GM12878 (cell line): ENCODE results near the gene FNTB. TPM values are rescaled to one million over a fixed set of nuclear protein-coding genes. Genes with fewer than 3 reads are reported as not detected.

Experiments
- ATAC-seq: fragments of 200-7000 bp; cut with Tn5 transposase; 3 replicates; pipeline ENCODE4 v1.9.1; 2020; ENCODE audit warnings: mild to moderate bottlenecking, moderate library complexity
- BruUV-seq: library from RNA; stranded (reverse); fragments of 400-500 nt; replicated peaks from 2 replicates; lab custom pipeline; 2021; lab: Mats Ljungman, UMichigan
- CTCF ChIA-PET: fragments of 300-600 bp; sonication (Branson Sonifier 250); formaldehyde crosslinking; extraction: SDS; loops from one replicate; lab custom pipeline; 2021; ENCODE audit warnings: inconsistent platforms; lab: Yijun Ruan, JAX
- POLR2A ChIA-PET: fragments of 350-600 bp; formaldehyde crosslinking; extraction: SDS; loops from one replicate; lab custom pipeline; 2021; ENCODE audit warnings: inconsistent platforms; lab: Charles Lee
- RAD21 ChIA-PET: fragments of 300-600 bp; sonication (Branson Sonifier 250); formaldehyde crosslinking; loops from one replicate; lab custom pipeline; 2023; ENCODE audit warnings: antibody characterized with exemption; ENCODE audit not compliant: unreplicated experiment; lab: Charles Lee
- SMC1A ChIA-PET: fragments of 300-600 bp; sonication (Branson Sonifier 250); formaldehyde crosslinking; loops from one replicate; lab custom pipeline; 2023; ENCODE audit not compliant: unreplicated experiment, uncharacterized antibody; lab: Charles Lee
- DNase-seq: peaks from one replicate; pipeline ENCODE4 v3.0.0-alpha.2; 2011; ENCODE audit warnings: low read depth, low spot score
- FAIRE-seq: peaks from 3 replicates; lab custom pipeline; 2011; peaks lifted over from hg19 to GRCh38; lab: Jason Lieb, UNC
- H2AFZ ChIP-seq: 2 replicates; pipeline ENCODE4 v1.6.0; 2011; ENCODE audit warnings: low read depth, low read length, control low read depth; ENCODE audit not compliant: control insufficient read depth
- H3K27ac ChIP-seq: 2 replicates; pipeline ENCODE4 v1.5.1; 2011; ENCODE audit warnings: control low read depth; ENCODE audit not compliant: control insufficient read depth, insufficient read depth
- H3K27me3 ChIP-seq, 2 experiments: replicated peaks in 1 of 2; 2 replicates each; pipeline versions ENCODE4 v1.6.0 to v1.6.1; 2011; ENCODE audit warnings: low read length in 1 of 2; ENCODE audit not compliant: control insufficient read depth in 2 of 2, insufficient read depth in 2 of 2
- H3K36me3 ChIP-seq, 2 experiments: 2 replicates each; pipeline ENCODE4 v1.5.1; 2011; ENCODE audit warnings: low read length in 1 of 2; ENCODE audit not compliant: control insufficient read depth in 2 of 2, insufficient read depth in 2 of 2
- H3K4me1 ChIP-seq: 2 replicates; pipeline ENCODE4 v1.6.1; 2011; ENCODE audit warnings: mild to moderate bottlenecking, low read length, moderate library complexity, mixed read lengths; ENCODE audit not compliant: control insufficient read depth, insufficient read depth
- H3K4me2 ChIP-seq: 2 replicates; pipeline ENCODE4 v1.6.0; 2011; ENCODE audit warnings: control low read depth; ENCODE audit not compliant: control insufficient read depth, insufficient read depth
- H3K4me3 ChIP-seq: fragments of 200-600 bp; sonication (generic); 2 replicates; pipeline ENCODE4 v1.5.1; 2016
- H3K79me2 ChIP-seq: 2 replicates; pipeline ENCODE4 v1.6.0; 2011; ENCODE audit warnings: low read length; ENCODE audit not compliant: control insufficient read depth, insufficient read depth
- H3K9ac ChIP-seq: 2 replicates; pipeline ENCODE4 v1.8.0; 2011; ENCODE audit warnings: low read length, control low read depth, mixed read lengths; ENCODE audit not compliant: control insufficient read depth, insufficient read depth
- H3K9me3 ChIP-seq: replicated peaks from 3 replicates; pipeline ENCODE4 v1.5.1; 2011; ENCODE audit warnings: mild to moderate bottlenecking, low read length; ENCODE audit not compliant: control insufficient read depth, insufficient read depth
- H4K20me1 ChIP-seq: 2 replicates; pipeline ENCODE4 v1.6.0; 2011; ENCODE audit not compliant: control insufficient read depth, insufficient read depth
- ATF7 ChIP-seq: fragments of 450-650 bp; IDR thresholded peaks from 2 replicates; pipeline ENCODE4 v1.6.1; 2016; ENCODE audit warnings: low read depth, mild to moderate bottlenecking
- CBX3 ChIP-seq: fragments of 200-600 bp; sonication (generic); IDR thresholded peaks from 2 replicates; pipeline ENCODE4 v1.6.1; 2016; ENCODE audit warnings: low read depth, borderline replicate concordance
- E4F1 ChIP-seq: fragments of 450-650 bp; IDR thresholded peaks from 2 replicates; pipeline ENCODE4 v1.6.1; 2018; ENCODE audit warnings: borderline replicate concordance, mild to moderate bottlenecking; ENCODE audit not compliant: partially characterized antibody
- ESRRA ChIP-seq: IDR thresholded peaks from 2 replicates; pipeline ENCODE4 v1.6.1; 2012; ENCODE audit warnings: mild to moderate bottlenecking, low read length, improper control_type of control experiment
- IKZF1 ChIP-seq: fragments of 450-650 bp; conservative IDR thresholded peaks from 2 replicates; pipeline ENCODE4 v1.6.1; 2017; ENCODE audit warnings: antibody characterized with exemption, mild to moderate bottlenecking
- NBN ChIP-seq: fragments of 450-650 bp; IDR thresholded peaks from 2 replicates; pipeline ENCODE4 v1.6.1; 2016
- NR2C1 ChIP-seq: fragments of 450-650 bp; IDR thresholded peaks from 2 replicates; pipeline ENCODE4 v1.6.1; 2017; ENCODE audit warnings: antibody characterized with exemption, mild to moderate bottlenecking, moderate library complexity
- RELB ChIP-seq: fragments of 450-650 bp; IDR thresholded peaks from 2 replicates; pipeline ENCODE4 v1.6.1; 2017; ENCODE audit warnings: low read depth, mild to moderate bottlenecking, moderate library complexity
- SP1 ChIP-seq: IDR thresholded peaks from one replicate; pipeline ENCODE4 v1.6.1; 2011; ENCODE audit warnings: low read depth, low read length
- SPI1 ChIP-seq: IDR thresholded peaks from 2 replicates; pipeline ENCODE4 v1.6.1; 2011; ENCODE audit warnings: low read depth, mild to moderate bottlenecking, low read length, moderate library complexity, borderline replicate concordance; ENCODE audit not compliant: insufficient read depth
- STAT3 ChIP-seq: IDR thresholded peaks from 2 replicates; pipeline ENCODE4 v1.6.1; 2011; ENCODE audit warnings: low read depth, low read length, improper control_type of control experiment
- ZNF622 ChIP-seq: fragments of 450-650 bp; IDR thresholded peaks from 2 replicates; pipeline ENCODE4 v1.6.1; 2017; ENCODE audit warnings: mild to moderate bottlenecking, inconsistent platforms
- WGBS: methylation state at CpG from one replicate; pipeline ENCODE4 v1.1.6; 2016; ENCODE audit warnings: low lambda C conversion rate; ENCODE audit not compliant: insufficient replicate concordance, insufficient coverage; ENCODE audit errors: missing lambda C conversion rate; 5-methylcytosine and 5-hydroxymethylcytosine counted together
- in situ Hi-C: fragments of 300-500 bp; cut with MboI; formaldehyde crosslinking; loops from 9 replicates; pipeline ENCODE4 v1.14.3; 2018; ENCODE audit warnings: mixed read lengths
- intact Hi-C: fragments of 100-400 bp; cut with micrococcal nuclease; formaldehyde crosslinking; loops from one replicate; pipeline ENCODE4 v1.14.2; 2022; ENCODE audit not compliant: unreplicated experiment
- polyA plus RNA-seq, 11 experiments: library from polyadenylated mRNA; depleted of rRNA in 4 of 11; unstranded in 6 of 11; stranded (reverse) in 5 of 11; fragments of >200 nt; fragmentation: Nextera tagmentation in 4 of 11; fragmentation: Illumina TruSeq in 1 of 11; extraction: Ambion mirVana in 4 of 11; extraction: Trizol in 1 of 11; gene quantifications; 1 replicate in 1 of 11; 2 replicates in 10 of 11; pipeline versions ENCODE4 v1.2.1 to v1.2.3, GENCODE V29; 2011 to 2016; ENCODE audit warnings: inconsistent platforms in 2 of 11, missing spikeins in 2 of 11, low read depth in 1 of 11
- total RNA-seq, 4 experiments: library from RNA; depleted of rRNA in 3 of 4; stranded (reverse); fragments of >200 nt in 3 of 4; fragmentation: Illumina TruSeq in 1 of 4; extraction: Trizol in 1 of 4; gene quantifications; 2 replicates each; pipeline versions ENCODE4 v1.2.1 to v1.2.3, GENCODE V29; 2013 to 2021
- TF ChIP-seq, protein P1 (sequence below): fragments of 450-650 bp; IDR thresholded peaks from 2 replicates; pipeline ENCODE4 v1.6.1; 2017; ENCODE audit warnings: borderline replicate concordance
- TF ChIP-seq, protein P2 (sequence below): IDR thresholded peaks from 2 replicates; pipeline ENCODE4 v1.6.1; 2011; ENCODE audit warnings: borderline replicate concordance, low read depth, mild to moderate bottlenecking, moderate library complexity, low read length; ENCODE audit not compliant: insufficient read depth, poor library complexity, severe bottlenecking
- TF ChIP-seq, protein P3 (sequence below): fragments of 450-650 bp; IDR thresholded peaks from 2 replicates; pipeline ENCODE4 v1.6.1; 2017; ENCODE audit warnings: mild to moderate bottlenecking

The FNTB gene
- total and polyA plus RNA-seq, 10 of the 15 experiments (the other 5 are each of a cell fraction or from before 2014, with no cell fraction given): 10.4 to 25.1 (median 16.7) TPM

DNA sequence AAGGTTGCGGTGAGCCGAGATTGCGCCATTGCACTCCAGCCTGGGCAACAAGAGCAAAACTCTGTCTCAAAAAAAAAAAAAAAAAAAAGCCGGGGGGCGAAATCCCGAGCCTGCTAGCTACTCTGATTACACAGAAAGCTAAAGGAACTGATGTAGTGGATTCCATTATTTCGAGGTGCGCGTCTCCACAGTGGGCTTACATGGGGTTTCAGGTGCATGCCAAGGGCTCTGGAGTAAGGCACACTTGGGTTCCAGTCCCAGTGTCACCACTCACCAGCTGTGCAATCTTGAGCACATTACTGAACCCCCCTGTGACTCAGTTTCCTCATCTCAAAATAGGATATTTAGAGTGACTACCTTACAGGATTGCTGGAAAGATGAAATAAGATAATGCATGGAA lies 12.9 kb upstream of the FNTB start:
- Histone ChIP-seq H3K79me2 (no peaks in the 10 kb centered on the region), H3K4me3 (no peak overlapping the region), H2AFZ (no peak overlapping the region), H3K36me3 (no peaks in the 10 kb centered on the region), H3K27me3 (peaks cover 2 to 7% of the 10 kb centered on the region in 2 experiments), H3K9me3 (no peaks in the 10 kb centered on the region), H3K4me2 (no peak overlapping the region), H3K9ac (no peak overlapping the region), H4K20me1 (no peaks in the 10 kb centered on the region), H3K27ac (no peak overlapping the region), H3K4me1 (no peaks in the 10 kb centered on the region)
- FAIRE-seq (no peak), DNase-seq (no peak), ATAC-seq (no peak)
- SMC1A ChIA-PET: no interaction called here
- in situ Hi-C loops (no loop called here), intact Hi-C loops (no loop called here)
- no peak for TF ChIP-seq ZNF622
- no peak for TF ChIP-seq STAT3
- TF ChIP-seq, protein P1, sequence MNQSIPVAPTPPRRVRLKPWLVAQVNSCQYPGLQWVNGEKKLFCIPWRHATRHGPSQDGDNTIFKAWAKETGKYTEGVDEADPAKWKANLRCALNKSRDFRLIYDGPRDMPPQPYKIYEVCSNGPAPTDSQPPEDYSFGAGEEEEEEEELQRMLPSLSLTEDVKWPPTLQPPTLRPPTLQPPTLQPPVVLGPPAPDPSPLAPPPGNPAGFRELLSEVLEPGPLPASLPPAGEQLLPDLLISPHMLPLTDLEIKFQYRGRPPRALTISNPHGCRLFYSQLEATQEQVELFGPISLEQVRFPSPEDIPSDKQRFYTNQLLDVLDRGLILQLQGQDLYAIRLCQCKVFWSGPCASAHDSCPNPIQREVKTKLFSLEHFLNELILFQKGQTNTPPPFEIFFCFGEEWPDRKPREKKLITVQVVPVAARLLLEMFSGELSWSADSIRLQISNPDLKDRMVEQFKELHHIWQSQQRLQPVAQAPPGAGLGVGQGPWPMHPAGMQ: no peak
- TF ChIP-seq CBX3: no peak
- TF ChIP-seq, protein P2, sequence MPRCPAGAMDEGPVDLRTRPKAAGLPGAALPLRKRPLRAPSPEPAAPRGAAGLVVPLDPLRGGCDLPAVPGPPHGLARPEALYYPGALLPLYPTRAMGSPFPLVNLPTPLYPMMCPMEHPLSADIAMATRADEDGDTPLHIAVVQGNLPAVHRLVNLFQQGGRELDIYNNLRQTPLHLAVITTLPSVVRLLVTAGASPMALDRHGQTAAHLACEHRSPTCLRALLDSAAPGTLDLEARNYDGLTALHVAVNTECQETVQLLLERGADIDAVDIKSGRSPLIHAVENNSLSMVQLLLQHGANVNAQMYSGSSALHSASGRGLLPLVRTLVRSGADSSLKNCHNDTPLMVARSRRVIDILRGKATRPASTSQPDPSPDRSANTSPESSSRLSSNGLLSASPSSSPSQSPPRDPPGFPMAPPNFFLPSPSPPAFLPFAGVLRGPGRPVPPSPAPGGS: no peak
- no peak for TF ChIP-seq E4F1
- no peak for TF ChIP-seq ESRRA
- TF ChIP-seq NBN: no peak
- no peak for TF ChIP-seq SPI1
- no peak for TF ChIP-seq ATF7
- no peak for TF ChIP-seq RELB
- TF ChIP-seq, protein P3, sequence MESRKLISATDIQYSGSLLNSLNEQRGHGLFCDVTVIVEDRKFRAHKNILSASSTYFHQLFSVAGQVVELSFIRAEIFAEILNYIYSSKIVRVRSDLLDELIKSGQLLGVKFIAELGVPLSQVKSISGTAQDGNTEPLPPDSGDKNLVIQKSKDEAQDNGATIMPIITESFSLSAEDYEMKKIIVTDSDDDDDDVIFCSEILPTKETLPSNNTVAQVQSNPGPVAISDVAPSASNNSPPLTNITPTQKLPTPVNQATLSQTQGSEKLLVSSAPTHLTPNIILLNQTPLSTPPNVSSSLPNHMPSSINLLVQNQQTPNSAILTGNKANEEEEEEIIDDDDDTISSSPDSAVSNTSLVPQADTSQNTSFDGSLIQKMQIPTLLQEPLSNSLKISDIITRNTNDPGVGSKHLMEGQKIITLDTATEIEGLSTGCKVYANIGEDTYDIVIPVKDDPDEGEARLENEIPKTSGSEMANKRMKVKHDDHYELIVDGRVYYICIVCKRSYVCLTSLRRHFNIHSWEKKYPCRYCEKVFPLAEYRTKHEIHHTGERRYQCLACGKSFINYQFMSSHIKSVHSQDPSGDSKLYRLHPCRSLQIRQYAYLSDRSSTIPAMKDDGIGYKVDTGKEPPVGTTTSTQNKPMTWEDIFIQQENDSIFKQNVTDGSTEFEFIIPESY: no peak
- no peak for TF ChIP-seq NR2C1
- TF ChIP-seq IKZF1: no peak
- TF ChIP-seq SP1: no peak
- WGBS: 95% methylated on average over 8 of the region's 9 CpGs
- RAD21 ChIA-PET: interaction anchor here (0.9 kb wide), 1 partner anchor 46 kb away, joined by 3 read pairs; no protein-coding TSS in a partner anchor
- CTCF ChIA-PET: interaction anchor here (0.6 to 1.9 kb wide), 5 partner anchors 11 to 46 kb away, joined by 3 to 7 read pairs (median 4); no protein-coding TSS in a partner anchor
- BruUV-seq: no TSS peak
- POLR2A ChIA-PET: no interaction called here
